ENCODE measurements around the gene GLRX5. TPM values are rescaled to one million over a fixed set of nuclear protein-coding genes. Genes with fewer than 3 reads are reported as not detected.
A peak's percentile ranks its signal among the peaks of the same experiment; 100 is the strongest.

Gene GLRX5
- total RNA-seq, 4 donors from 2014 or later = 19.8 to 42.1 (median 33.7) TPM

- no peak for TF ChIP-seq POLR2A (IDR thresholded peaks at IDR 0.05)
- TF ChIP-seq EP300 (IDR thresholded peaks at IDR 0.05) = no peak
- no peak for TF ChIP-seq CTCF (IDR thresholded peaks at IDR 0.05)
- no peak for TF ChIP-seq POLR2AphosphoS5 (IDR thresholded peaks at IDR 0.05)
- Histone ChIP-seq H3K4me1 (peaks cover 75% of the 10 kb centered on the region), H3K27me3 (no peaks in the 10 kb centered on the region), H3K9me3 (no peaks in the 10 kb centered on the region), H3K36me3 (no peaks in the 10 kb centered on the region), H3K27ac (no peak overlapping the region), H3K4me3 (no peak overlapping the region)
- peak; percentile 61 to 67 for DNase-seq (ENCODE audit: low spot score in 2 of 2)
- WGBS = 90% methylated on average over 11 of the region's 11 CpGs
These were observed 12.7 kb upstream of the GLRX5 start for GRCh38 chr14:95522116-95522515.

- Histone ChIP-seq H3K27me3 (no peaks in the 10 kb centered on the region), H3K4me1 (peaks cover 75% of the 10 kb centered on the region), H3K36me3 (no peaks in the 10 kb centered on the region), H3K4me3 (no peak overlapping the region), H3K9me3 (no peaks in the 10 kb centered on the region), H3K27ac (no peak overlapping the region)
- WGBS = 84% methylated on average over 4 of the region's 4 CpGs
- TF ChIP-seq POLR2AphosphoS5 (IDR thresholded peaks at IDR 0.05) (no peak), EP300 (IDR thresholded peaks at IDR 0.05) (no peak), POLR2A (IDR thresholded peaks at IDR 0.05) (no peak), CTCF (IDR thresholded peaks at IDR 0.05) (no peak)
- peak in 1 of 2 donors; percentile 4 for DNase-seq (ENCODE audit: low spot score in 2 of 2)
These were observed 12.3 kb upstream of the GLRX5 start for GRCh38 chr14:95522556-95522955.

- peak in 1 of 2 donors; percentile 74 for DNase-seq (ENCODE audit: low spot score in 2 of 2)
- 56% methylated on average over 12 of the region's 12 CpGs for WGBS
- TF ChIP-seq EP300 (IDR thresholded peaks at IDR 0.05) (no peak), POLR2A (IDR thresholded peaks at IDR 0.05) (no peak), CTCF (IDR thresholded peaks at IDR 0.05) (no peak)
- Histone ChIP-seq H3K9me3 (no peaks in the 10 kb centered on the region), H3K27me3 (no peaks in the 10 kb centered on the region), H3K36me3 (no peaks in the 10 kb centered on the region), H3K4me3 (peak overlapping the region; percentile 6), H3K4me1 (peaks cover 73% of the 10 kb centered on the region), H3K27ac (peak overlapping the region; percentile 36)
These were observed 11.6 kb upstream of the GLRX5 start for GRCh38 chr14:95523051-95523814.

GRCh38 chr14:95523815-95524448 lies 10.9 kb upstream of the GLRX5 start:
- Histone ChIP-seq H3K27ac (peak overlapping the region; percentile 36), H3K36me3 (no peaks in the 10 kb centered on the region), H3K4me3 (peak overlapping the region; percentile 6), H3K27me3 (no peaks in the 10 kb centered on the region), H3K9me3 (no peaks in the 10 kb centered on the region), H3K4me1 (peaks cover 66% of the 10 kb centered on the region)
- TF ChIP-seq POLR2A (IDR thresholded peaks at IDR 0.05) = no peak
- no peak for TF ChIP-seq CTCF (IDR thresholded peaks at IDR 0.05)
- TF ChIP-seq EP300 (IDR thresholded peaks at IDR 0.05) = no peak
- no peak for TF ChIP-seq POLR2AphosphoS5 (IDR thresholded peaks at IDR 0.05)
- WGBS = 33% methylated on average over 11 of the region's 11 CpGs
- peak in 1 of 2 donors; percentile 71 for DNase-seq (ENCODE audit: low spot score in 2 of 2)
